Keratinocyte (primary cell): ENCODE measurements around the gene THOP1. TPM values are rescaled to one million over a fixed set of nuclear protein-coding genes. Genes with fewer than 3 reads are reported as not detected.

ENCODE experiments used
- DNase-seq: peaks from one replicate; pipeline ENCODE4 v3.0.0-alpha.2; 2011; ENCODE audit warnings: low read depth, missing footprints, low spot score
- FAIRE-seq: peaks from 2 replicates; lab custom pipeline; 2011; peaks lifted over from hg19 to GRCh38; lab: Jason Lieb, UNC
- H2AFZ ChIP-seq: 2 replicates; pipeline ENCODE4 v1.6.0; 2012; ENCODE audit warnings: low read length, control low read depth, inconsistent platforms; ENCODE audit not compliant: control insufficient read depth
- H3K27ac ChIP-seq: 2 replicates; pipeline ENCODE4 v1.5.1; 2011; ENCODE audit warnings: low read length; ENCODE audit not compliant: control insufficient read depth, insufficient read depth
- H3K27me3 ChIP-seq: 3 replicates; pipeline ENCODE4 v1.6.0; 2011; ENCODE audit warnings: low read length; ENCODE audit not compliant: control insufficient read depth, insufficient read depth; ENCODE audit errors: extremely low read depth
- H3K36me3 ChIP-seq, 2 experiments: 2 replicates in 1 of 2; 3 replicates in 1 of 2; pipeline ENCODE4 v1.5.1; 2011; ENCODE audit warnings: low read length in 2 of 2, mild to moderate bottlenecking in 1 of 2; ENCODE audit not compliant: control insufficient read depth in 2 of 2, insufficient read depth in 2 of 2; ENCODE audit errors: extremely low read depth in 1 of 2
- H3K4me1 ChIP-seq: 3 replicates; pipeline ENCODE4 v1.5.1; 2011; ENCODE audit warnings: low read length; ENCODE audit not compliant: control insufficient read depth, insufficient read depth; ENCODE audit errors: extremely low read depth
- H3K4me2 ChIP-seq: 3 replicates; pipeline ENCODE4 v1.6.0; 2011; ENCODE audit warnings: low read depth, low read length; ENCODE audit not compliant: control insufficient read depth, insufficient read depth; ENCODE audit errors: extremely low read depth
- H3K4me3 ChIP-seq, 3 experiments: fragments of 200-600 bp in 1 of 3; sonication (generic) in 1 of 3; 2 replicates in 2 of 3; 3 replicates in 1 of 3; pipeline ENCODE4 v1.5.1; 2011 to 2016; ENCODE audit warnings: low read length in 3 of 3, mild to moderate bottlenecking in 3 of 3, control low read depth in 2 of 3, inconsistent platforms in 1 of 3, low read depth in 1 of 3, mixed read lengths in 1 of 3, mixed run types in 1 of 3, moderate library complexity in 1 of 3; ENCODE audit not compliant: control insufficient read depth in 2 of 3, insufficient read depth in 2 of 3; ENCODE audit errors: extremely low read depth in 1 of 3
- H3K79me2 ChIP-seq: 2 replicates; pipeline ENCODE4 v1.6.0; 2012; ENCODE audit warnings: low read length; ENCODE audit not compliant: control insufficient read depth, insufficient read depth
- H3K9ac ChIP-seq: 3 replicates; pipeline ENCODE4 v1.6.0; 2011; ENCODE audit warnings: low read length; ENCODE audit not compliant: control insufficient read depth, insufficient read depth; ENCODE audit errors: extremely low read depth
- H3K9me1 ChIP-seq: 3 replicates; pipeline ENCODE4 v1.6.0; 2011; ENCODE audit warnings: low read length; ENCODE audit not compliant: control insufficient read depth, insufficient read depth; ENCODE audit errors: extremely low read depth
- H3K9me3 ChIP-seq: 2 replicates; pipeline ENCODE4 v1.5.1; 2012; ENCODE audit warnings: low read depth, low read length; ENCODE audit not compliant: control insufficient read depth
- H4K20me1 ChIP-seq: 3 replicates; pipeline ENCODE4 v1.6.0; 2011; ENCODE audit warnings: low read length; ENCODE audit not compliant: control insufficient read depth, insufficient read depth; ENCODE audit errors: extremely low read depth
- CTCF ChIP-seq, 3 experiments: IDR thresholded peaks in 1 of 3; conservative IDR thresholded peaks in 1 of 3; optimal IDR thresholded peaks in 1 of 3; 2 replicates in 2 of 3; 3 replicates in 1 of 3; pipeline versions ENCODE3 to v1.5.1; 2011; ENCODE audit warnings: low read length in 3 of 3, mild to moderate bottlenecking in 3 of 3, moderate library complexity in 2 of 3, control low read depth in 1 of 3, inconsistent platforms in 1 of 3; ENCODE audit not compliant: insufficient read depth in 2 of 3; ENCODE audit errors: extremely low read depth in 1 of 3
- EZH2 ChIP-seq: IDR thresholded peaks from one replicate; pipeline ENCODE4 v1.6.1; 2012; ENCODE audit warnings: inconsistent platforms, mild to moderate bottlenecking, low read length, moderate library complexity
- dilution Hi-C: fragments of 300-500 bp; cut with MboI; formaldehyde crosslinking; loops from one replicate; pipeline ENCODE4 v1.7.0; 2020; ENCODE audit warnings: low sequenced_read_pairs; ENCODE audit not compliant: extremely low pct_ligation_motif_present
- polyA plus RNA-seq, 5 experiments: library from polyadenylated mRNA; depleted of rRNA in 3 of 5; stranded (reverse) in 3 of 5; stranded (forward) in 1 of 5; unstranded in 1 of 5; fragments of >200 nt; gene quantifications; 1 replicate in 1 of 5; 2 replicates in 3 of 5; 3 replicates in 1 of 5; pipeline versions ENCODE4 v1.2.1 to v1.2.3, GENCODE V29; 2011 to 2012; ENCODE audit warnings: missing spikeins in 2 of 5, low read depth in 1 of 5, low replicate concordance in 1 of 5

Gene THOP1
- polyA plus RNA-seq, 1 donor (not counting 4 experiments of a cell fraction or from before 2014, with no cell fraction given) = 69.9 TPM

- TF ChIP-seq EZH2 (no peak), CTCF (optimal IDR thresholded peaks at IDR 0.05 in 1 of 3, IDR thresholded peaks at IDR 0.05 in 1 of 3, conservative IDR thresholded peaks at IDR 0.05 in 1 of 3; ENCODE audit: extremely low read depth in 1 of 3, insufficient read depth in 2 of 3, low read length in 3 of 3) (no peak)
- Histone ChIP-seq H3K9me1 (no peaks in the 10 kb centered on the region), H4K20me1 (no peaks in the 10 kb centered on the region), H3K9me3 (no peaks in the 10 kb centered on the region), H3K36me3 (peaks cover 19 to 33% of the 10 kb centered on the region in 2 experiments), H3K27me3 (no peaks in the 10 kb centered on the region), H2AFZ (no peak overlapping the region), H3K4me2 (no peak overlapping the region), H3K4me3 (no peak overlapping the region), H3K79me2 (no peaks in the 10 kb centered on the region), H3K4me1 (no peaks in the 10 kb centered on the region), H3K27ac (no peak overlapping the region), H3K9ac (no peak overlapping the region)
- dilution Hi-C loops = no loop called here
- FAIRE-seq = no peak
- DNase-seq = no peak
Measured at GRCh38 chr19:2811221-2811722, 26.0 kb downstream of the THOP1 start.

- H3K36me3 ChIP-seq = peaks cover 19 to 28% of the 10 kb centered on the region in 2 experiments
- dilution Hi-C loops = no loop called here
Measured at GRCh38 chr19:2811735-2812413, 26.6 kb downstream of the THOP1 start.

More at GRCh38 chr19:2811735-2812413, 26.6 kb downstream of the THOP1 start:
- DNase-seq = no peak
- Histone ChIP-seq H3K4me2 (no peak overlapping the region), H3K79me2 (no peaks in the 10 kb centered on the region), H3K4me3 (no peak overlapping the region), H3K27ac (no peak overlapping the region), H3K9ac (no peak overlapping the region), H3K4me1 (no peaks in the 10 kb centered on the region), H3K27me3 (no peaks in the 10 kb centered on the region), H2AFZ (no peak overlapping the region), H3K9me1 (no peaks in the 10 kb centered on the region), H3K9me3 (no peaks in the 10 kb centered on the region), H4K20me1 (no peaks in the 10 kb centered on the region)
- FAIRE-seq = no peak
- TF ChIP-seq CTCF (optimal IDR thresholded peaks at IDR 0.05 in 1 of 3, IDR thresholded peaks at IDR 0.05 in 1 of 3, conservative IDR thresholded peaks at IDR 0.05 in 1 of 3; ENCODE audit: extremely low read depth in 1 of 3, insufficient read depth in 2 of 3, low read length in 3 of 3) = no peak
- no peak for TF ChIP-seq EZH2
